ENCODE data around the gene FLACC1.

DNA sequence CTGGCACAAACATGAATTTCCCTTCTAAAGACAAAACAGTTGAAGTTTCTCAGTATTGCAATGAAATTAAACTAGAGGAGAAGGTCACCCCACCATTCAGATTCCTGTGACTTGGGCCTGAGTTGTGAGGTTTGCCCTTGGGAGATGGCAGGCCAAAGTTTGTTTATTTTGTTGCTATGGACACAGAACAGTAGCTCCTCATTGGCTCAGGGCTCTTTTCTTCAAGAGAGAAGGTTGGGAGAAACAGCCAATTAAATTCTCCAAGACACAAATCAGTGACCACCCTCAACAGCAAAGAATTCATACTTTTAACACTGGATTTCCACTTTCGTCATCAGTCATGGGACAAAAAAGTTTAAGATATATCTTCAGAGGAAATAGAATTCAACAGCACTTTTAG is at the start of gene FLACC1:
- no peak for TF ChIP-seq CTCF (conservative IDR thresholded peaks at IDR 0.05)
- TF ChIP-seq ZFX (IDR thresholded peaks at IDR 0.05): no peak
